DOHH2 (cell line): ENCODE measurements around the gene SLC29A1.

Experiments used
- H3F3A ChIP-seq: fragments of 200-600 bp; sonication (generic), shearing (Covaris generic); 2 replicates; pipeline ENCODE4 v1.6.0; 2016; ENCODE audit warnings: antibody characterized with exemption, mild to moderate bottlenecking; ENCODE audit not compliant: control insufficient read depth, insufficient read depth
- H3K27ac ChIP-seq: fragments of 200-600 bp; sonication (generic); 2 replicates; pipeline ENCODE4 v1.5.1; 2014; ENCODE audit warnings: low read depth, mild to moderate bottlenecking, low read length, moderate library complexity
- H3K27me3 ChIP-seq: fragments of 200-600 bp; sonication (generic); 2 replicates; pipeline ENCODE4 v1.6.1; 2014; ENCODE audit warnings: mild to moderate bottlenecking, low read length, mixed read lengths; ENCODE audit not compliant: control insufficient read depth
- H3K36me3 ChIP-seq: fragments of 200-600 bp; sonication (generic); 2 replicates; pipeline ENCODE4 v1.6.1; 2014; ENCODE audit warnings: mild to moderate bottlenecking, low read length, moderate library complexity, mixed read lengths; ENCODE audit not compliant: control insufficient read depth
- H3K4me1 ChIP-seq: fragments of 200-600 bp; sonication (generic); 2 replicates; pipeline ENCODE4 v1.6.1; 2014; ENCODE audit warnings: mild to moderate bottlenecking, low read length, mixed read lengths; ENCODE audit not compliant: control insufficient read depth
- H3K4me2 ChIP-seq: fragments of 200-600 bp; sonication (generic); 2 replicates; pipeline ENCODE4 v1.6.0; 2014; ENCODE audit warnings: mild to moderate bottlenecking, low read length, moderate library complexity
- H3K4me3 ChIP-seq: fragments of 200-600 bp; sonication (generic); 2 replicates; pipeline ENCODE4 v1.5.1; 2014; ENCODE audit warnings: mild to moderate bottlenecking, low read length, mixed read lengths
- H3K79me2 ChIP-seq: fragments of 200-600 bp; sonication (generic); 2 replicates; pipeline ENCODE4 v1.6.1; 2014; ENCODE audit warnings: mild to moderate bottlenecking, low read length, mixed read lengths; ENCODE audit not compliant: control insufficient read depth
- H3K9me2 ChIP-seq: fragments of 200-600 bp; sonication (generic); replicated peaks from 2 replicates; pipeline ENCODE4 v1.6.1; 2014; ENCODE audit warnings: mild to moderate bottlenecking, low read length, mixed read lengths; ENCODE audit not compliant: control insufficient read depth
- H3K9me3 ChIP-seq: fragments of 200-600 bp; sonication (generic); 2 replicates; pipeline ENCODE4 v1.6.1; 2014; ENCODE audit warnings: antibody characterized with exemption, low read length, mixed read lengths; ENCODE audit not compliant: control insufficient read depth, insufficient read depth
- H4K20me1 ChIP-seq: fragments of 200-600 bp; sonication (generic); 2 replicates; pipeline ENCODE4 v1.6.0; 2014; ENCODE audit warnings: low read depth, mild to moderate bottlenecking, antibody characterized with exemption, low read length, moderate library complexity; ENCODE audit not compliant: control insufficient read depth, insufficient read depth
- CTCF ChIP-seq: fragments of 200-600 bp; sonication (generic); IDR thresholded peaks from one replicate; pipeline ENCODE4 v1.5.1; 2014; ENCODE audit warnings: antibody characterized with exemption, mild to moderate bottlenecking, low read depth, low read length; ENCODE audit not compliant: poor library complexity, severe bottlenecking
- EZH2phosphoT487 ChIP-seq: fragments of 200-600 bp; sonication (generic); IDR thresholded peaks from 2 replicates; pipeline ENCODE4 v1.6.1; 2017; ENCODE audit warnings: borderline replicate concordance, mild to moderate bottlenecking, antibody characterized with exemption, low read length, moderate library complexity, mixed read lengths

The SLC29A1 gene

DNA sequence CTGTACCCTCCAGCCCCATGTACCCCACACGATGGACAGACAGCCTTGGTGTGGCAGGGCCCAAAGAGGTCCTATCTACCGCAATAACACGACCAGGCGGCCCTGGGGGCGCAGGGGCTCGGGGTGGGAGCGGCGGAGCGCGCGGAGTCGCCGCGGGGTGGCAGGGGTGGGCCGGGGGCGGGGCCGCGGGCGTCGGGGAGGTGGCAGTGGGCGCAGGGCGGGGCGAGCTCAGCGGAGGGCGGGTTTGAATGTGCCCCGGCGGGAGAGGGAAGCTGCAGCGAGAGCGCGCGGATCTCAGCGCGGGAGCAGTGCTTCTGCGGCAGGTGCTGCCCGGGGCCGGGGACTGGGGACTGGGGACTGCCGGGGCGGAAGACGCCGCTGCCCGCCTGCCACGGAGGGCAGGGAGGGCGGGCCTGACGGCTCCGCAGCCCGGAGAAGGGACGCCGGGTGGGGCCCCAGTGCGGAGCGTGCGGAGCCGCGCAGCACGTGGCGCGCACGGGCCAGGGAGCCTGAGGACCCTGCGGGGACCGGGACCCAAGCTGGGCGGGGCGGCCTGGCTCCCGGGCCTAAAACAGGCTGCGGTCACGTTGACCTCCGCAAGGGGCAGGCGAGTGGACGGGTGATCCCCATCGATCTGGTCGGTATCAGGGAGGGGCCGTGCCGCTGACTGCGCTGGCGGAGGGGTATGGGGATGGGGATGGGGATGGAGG, at the start of gene SLC29A1:
TSS of gene SLC29A1 (plus strand) at position 277 of the 710 bp plus-strand sequence. CDS start 3,719 bp downstream, outside the sequence.
- peak within 1 kb of the TSS; percentile 96 for H3K4me2 ChIP-seq
- no peaks in the 10 kb centered on the region for H3K27me3 ChIP-seq
- peaks cover 65% of the 10 kb centered on the region for H3K4me1 ChIP-seq
- H3K36me3 ChIP-seq: peaks cover 35% of the 10 kb centered on the region
- H3K79me2 ChIP-seq: peaks cover 49% of the 10 kb centered on the region
- no peaks in the 10 kb centered on the region for H3K9me2 ChIP-seq
- peak within 1 kb of the TSS; percentile 87 for H3K4me3 ChIP-seq
- TF ChIP-seq EZH2phosphoT487: no peak
- no peak for TF ChIP-seq CTCF
- peak within 1 kb of the TSS; percentile 72 for H3K27ac ChIP-seq
- H3F3A ChIP-seq: peaks cover 17% of the 10 kb centered on the region
- peaks cover 12% of the 10 kb centered on the region; the same call in 1 of the 2 replicates for H4K20me1 ChIP-seq
- H3K9me3 ChIP-seq: no peaks in the 10 kb centered on the region

GRCh38 chr6:44176130-44176761, 47.1 kb upstream of the SLC29A1 start:
- H3K36me3 ChIP-seq: no peaks in the 10 kb centered on the region
- no peaks in the 10 kb centered on the region; the same call in 1 of the 2 replicates for H3F3A ChIP-seq
- H3K27me3 ChIP-seq: peaks cover 14% of the 10 kb centered on the region
- no peaks in the 10 kb centered on the region for H3K9me3 ChIP-seq
- peaks cover 9% of the 10 kb centered on the region for H3K4me1 ChIP-seq
- no peaks in the 10 kb centered on the region for H3K9me2 ChIP-seq
- H3K4me3 ChIP-seq: no peak overlapping the region
- TF ChIP-seq EZH2phosphoT487 (no peak), CTCF (no peak)
- H3K27ac ChIP-seq: no peak overlapping the region
- no peaks in the 10 kb centered on the region for H3K79me2 ChIP-seq
- H4K20me1 ChIP-seq: no peaks in the 10 kb centered on the region
- H3K4me2 ChIP-seq: peak overlapping the region; percentile 49; the same call in 1 of the 2 replicates

DNA sequence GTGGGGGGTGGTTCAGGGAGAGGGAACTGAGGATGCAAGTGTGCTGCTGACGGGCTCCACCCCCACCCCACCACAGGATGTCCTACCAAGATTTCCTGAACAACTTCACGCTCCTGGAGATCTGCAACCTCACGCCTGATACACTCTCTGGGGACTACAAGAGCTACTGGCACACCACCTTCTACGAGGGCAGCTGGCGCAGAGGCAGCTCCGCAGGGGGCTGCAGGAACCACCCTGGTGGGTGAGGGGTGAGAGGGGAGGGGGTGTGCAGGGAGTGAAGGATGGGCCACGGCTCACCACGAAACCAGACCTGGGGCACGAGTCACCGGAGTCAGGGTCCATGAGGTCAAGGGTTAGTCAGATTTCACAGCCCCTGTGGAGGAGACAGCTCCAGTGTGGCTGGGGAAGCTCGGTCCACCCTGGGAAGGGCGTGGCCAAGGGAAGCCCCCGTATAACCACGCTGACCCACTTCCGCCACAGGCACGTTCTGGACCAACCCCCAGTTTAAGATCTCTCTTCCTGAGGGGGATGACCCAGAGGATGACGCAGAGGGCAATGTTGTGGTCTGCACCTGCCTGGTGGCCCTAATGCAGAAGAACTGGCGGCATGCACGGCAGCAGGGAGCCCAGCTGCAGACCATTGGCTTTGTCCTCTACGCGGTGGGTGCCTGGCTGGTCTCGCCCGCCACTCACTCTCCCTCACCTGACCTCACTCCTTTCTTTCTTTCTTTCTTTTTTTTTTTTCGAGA, 46.5 kb upstream of the SLC29A1 start:
- Histone ChIP-seq H3K9me3 (no peaks in the 10 kb centered on the region), H3K27me3 (peaks cover 14% of the 10 kb centered on the region), H3K27ac (no peak overlapping the region), H3K79me2 (no peaks in the 10 kb centered on the region), H4K20me1 (no peaks in the 10 kb centered on the region), H3K4me2 (peak overlapping the region; percentile 49), H3K4me3 (peak overlapping the region; percentile 11; the same call in 1 of the 2 replicates), H3K4me1 (peaks cover 9% of the 10 kb centered on the region), H3K36me3 (no peaks in the 10 kb centered on the region), H3F3A (no peaks in the 10 kb centered on the region; the same call in 1 of the 2 replicates), H3K9me2 (no peaks in the 10 kb centered on the region)
- TF ChIP-seq EZH2phosphoT487 (no peak), CTCF (no peak)
